ENCODE measurements around the gene HDAC4.

DNA sequence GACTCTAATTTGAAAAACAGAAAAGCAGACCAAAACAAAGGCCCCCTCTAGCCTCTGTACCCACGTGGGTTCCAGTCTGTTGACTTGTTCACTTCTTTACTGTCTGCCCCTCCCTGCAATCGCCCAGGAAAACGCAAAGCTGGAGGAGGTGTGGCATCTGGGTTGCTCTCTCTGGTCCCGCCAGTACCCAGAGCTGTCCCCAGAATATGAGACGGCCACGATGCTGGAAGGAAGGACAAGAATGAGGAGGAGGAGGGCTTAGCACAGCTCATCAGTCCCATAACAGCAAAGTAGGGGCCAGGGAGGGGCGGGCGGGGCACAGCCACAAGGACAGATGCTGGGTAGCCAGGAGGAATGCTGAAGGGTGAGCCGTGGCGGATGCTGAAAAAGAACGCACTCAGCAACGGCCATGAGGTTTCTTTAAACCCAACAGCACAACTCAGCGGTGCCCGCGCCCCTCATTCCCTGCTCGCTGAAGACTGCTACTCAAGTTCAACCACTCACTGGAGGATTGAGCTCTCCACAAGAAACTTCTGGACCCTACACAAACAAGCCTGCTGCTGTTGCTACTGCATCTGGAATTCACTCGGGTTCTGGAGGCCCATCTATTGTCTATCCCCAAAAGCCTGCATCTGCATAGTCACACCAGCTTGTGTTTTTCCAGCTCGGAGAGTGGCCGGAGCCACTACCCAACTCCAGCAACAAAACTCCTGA, 187.7 kb downstream of the HDAC4 start:
- no peak for TF ChIP-seq POLR2AphosphoS5 (IDR thresholded peaks at IDR 0.05; ENCODE audit: low read depth, low read length)
- TF ChIP-seq, protein P1, sequence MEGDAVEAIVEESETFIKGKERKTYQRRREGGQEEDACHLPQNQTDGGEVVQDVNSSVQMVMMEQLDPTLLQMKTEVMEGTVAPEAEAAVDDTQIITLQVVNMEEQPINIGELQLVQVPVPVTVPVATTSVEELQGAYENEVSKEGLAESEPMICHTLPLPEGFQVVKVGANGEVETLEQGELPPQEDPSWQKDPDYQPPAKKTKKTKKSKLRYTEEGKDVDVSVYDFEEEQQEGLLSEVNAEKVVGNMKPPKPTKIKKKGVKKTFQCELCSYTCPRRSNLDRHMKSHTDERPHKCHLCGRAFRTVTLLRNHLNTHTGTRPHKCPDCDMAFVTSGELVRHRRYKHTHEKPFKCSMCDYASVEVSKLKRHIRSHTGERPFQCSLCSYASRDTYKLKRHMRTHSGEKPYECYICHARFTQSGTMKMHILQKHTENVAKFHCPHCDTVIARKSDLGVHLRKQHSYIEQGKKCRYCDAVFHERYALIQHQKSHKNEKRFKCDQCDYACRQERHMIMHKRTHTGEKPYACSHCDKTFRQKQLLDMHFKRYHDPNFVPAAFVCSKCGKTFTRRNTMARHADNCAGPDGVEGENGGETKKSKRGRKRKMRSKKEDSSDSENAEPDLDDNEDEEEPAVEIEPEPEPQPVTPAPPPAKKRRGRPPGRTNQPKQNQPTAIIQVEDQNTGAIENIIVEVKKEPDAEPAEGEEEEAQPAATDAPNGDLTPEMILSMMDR (IDR thresholded peaks at IDR 0.05 in 2 of 3, conservative IDR thresholded peaks at IDR 0.05 in 1 of 3; ENCODE audit: borderline replicate concordance in 1 of 3, insufficient read depth in 1 of 3, low read depth in 2 of 3, low read length in 2 of 3) = no peak
- TF ChIP-seq, protein P2, sequence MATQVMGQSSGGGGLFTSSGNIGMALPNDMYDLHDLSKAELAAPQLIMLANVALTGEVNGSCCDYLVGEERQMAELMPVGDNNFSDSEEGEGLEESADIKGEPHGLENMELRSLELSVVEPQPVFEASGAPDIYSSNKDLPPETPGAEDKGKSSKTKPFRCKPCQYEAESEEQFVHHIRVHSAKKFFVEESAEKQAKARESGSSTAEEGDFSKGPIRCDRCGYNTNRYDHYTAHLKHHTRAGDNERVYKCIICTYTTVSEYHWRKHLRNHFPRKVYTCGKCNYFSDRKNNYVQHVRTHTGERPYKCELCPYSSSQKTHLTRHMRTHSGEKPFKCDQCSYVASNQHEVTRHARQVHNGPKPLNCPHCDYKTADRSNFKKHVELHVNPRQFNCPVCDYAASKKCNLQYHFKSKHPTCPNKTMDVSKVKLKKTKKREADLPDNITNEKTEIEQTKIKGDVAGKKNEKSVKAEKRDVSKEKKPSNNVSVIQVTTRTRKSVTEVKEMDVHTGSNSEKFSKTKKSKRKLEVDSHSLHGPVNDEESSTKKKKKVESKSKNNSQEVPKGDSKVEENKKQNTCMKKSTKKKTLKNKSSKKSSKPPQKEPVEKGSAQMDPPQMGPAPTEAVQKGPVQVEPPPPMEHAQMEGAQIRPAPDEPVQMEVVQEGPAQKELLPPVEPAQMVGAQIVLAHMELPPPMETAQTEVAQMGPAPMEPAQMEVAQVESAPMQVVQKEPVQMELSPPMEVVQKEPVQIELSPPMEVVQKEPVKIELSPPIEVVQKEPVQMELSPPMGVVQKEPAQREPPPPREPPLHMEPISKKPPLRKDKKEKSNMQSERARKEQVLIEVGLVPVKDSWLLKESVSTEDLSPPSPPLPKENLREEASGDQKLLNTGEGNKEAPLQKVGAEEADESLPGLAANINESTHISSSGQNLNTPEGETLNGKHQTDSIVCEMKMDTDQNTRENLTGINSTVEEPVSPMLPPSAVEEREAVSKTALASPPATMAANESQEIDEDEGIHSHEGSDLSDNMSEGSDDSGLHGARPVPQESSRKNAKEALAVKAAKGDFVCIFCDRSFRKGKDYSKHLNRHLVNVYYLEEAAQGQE (IDR thresholded peaks at IDR 0.05; ENCODE audit: low read depth) = no peak
- TF ChIP-seq, protein P3, sequence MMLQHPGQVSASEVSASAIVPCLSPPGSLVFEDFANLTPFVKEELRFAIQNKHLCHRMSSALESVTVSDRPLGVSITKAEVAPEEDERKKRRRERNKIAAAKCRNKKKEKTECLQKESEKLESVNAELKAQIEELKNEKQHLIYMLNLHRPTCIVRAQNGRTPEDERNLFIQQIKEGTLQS (IDR thresholded peaks at IDR 0.05) = no peak
